ENCODE results near the gene ROR1.

Gene ROR1

GRCh38 chr1:63916485-63917360 is 142.9 kb downstream of the ROR1 start:
- DNase-seq = no peak

DNA sequence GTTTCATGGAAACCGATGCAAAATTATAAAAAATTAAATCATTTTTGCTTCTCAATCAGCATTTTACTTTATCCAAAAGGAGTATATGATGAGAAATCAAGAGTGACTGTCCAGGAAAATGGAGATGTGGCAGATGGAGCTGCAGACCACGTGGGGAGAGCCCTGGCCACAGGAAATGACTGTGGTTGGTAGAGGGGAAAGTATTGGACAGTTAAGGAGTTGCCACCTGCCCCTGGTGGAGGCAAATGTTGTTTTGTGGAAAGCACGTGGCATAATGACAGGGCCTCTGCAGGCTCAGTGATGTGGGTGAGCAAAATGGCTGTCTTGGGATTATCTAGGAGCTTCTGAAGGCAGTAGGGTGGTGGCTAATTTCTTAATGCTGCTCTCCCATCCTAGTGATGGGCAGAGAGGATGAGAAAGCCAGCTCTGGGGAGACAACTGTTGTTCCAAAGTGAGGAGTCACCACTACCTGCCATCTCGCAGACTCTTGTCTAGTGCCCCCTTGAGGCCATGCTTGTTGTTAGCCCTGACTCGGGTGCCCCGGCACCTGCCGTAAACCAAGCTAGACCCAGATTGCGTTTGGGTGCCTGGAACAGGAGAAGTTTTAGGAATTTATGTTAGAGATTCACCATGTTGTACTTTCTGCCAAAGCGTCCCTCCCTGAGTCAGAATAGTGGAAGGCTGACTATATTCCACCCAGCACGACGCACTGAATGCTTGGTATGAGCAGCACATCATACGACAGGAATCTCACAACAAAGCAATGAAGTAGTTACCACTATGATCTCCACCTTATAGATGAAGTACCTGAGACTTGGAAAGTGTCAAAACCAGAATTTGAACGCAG is 144.0 kb downstream of the ROR1 start:
- peak; percentile 28 for DNase-seq

DNA sequence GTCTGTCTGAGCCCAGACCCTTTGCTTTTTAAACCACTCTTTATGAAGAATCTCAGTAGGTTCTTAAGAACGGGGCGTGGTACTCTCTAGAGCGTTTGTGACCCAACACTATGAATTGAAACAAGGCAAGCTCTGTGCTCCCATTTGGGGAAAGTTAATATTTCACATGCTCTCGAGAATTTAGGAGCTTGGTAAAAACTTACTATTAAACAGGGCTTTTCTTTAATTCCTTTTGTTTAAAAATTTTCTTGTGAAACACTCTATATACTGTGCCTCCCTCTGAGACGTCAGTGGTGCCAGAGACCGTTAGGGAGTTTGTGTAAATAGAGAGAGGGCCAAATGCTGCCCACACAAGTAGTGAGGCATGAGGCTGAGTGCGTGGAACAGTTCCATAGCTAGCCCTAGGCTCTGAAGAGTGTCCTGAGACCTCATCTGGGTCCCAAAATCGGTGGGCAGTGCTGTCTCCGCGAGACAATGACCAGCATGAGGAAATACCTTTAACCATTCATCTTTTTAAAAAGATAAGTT is 144.7 kb downstream of the ROR1 start:
- DNase-seq = no peak

DNA sequence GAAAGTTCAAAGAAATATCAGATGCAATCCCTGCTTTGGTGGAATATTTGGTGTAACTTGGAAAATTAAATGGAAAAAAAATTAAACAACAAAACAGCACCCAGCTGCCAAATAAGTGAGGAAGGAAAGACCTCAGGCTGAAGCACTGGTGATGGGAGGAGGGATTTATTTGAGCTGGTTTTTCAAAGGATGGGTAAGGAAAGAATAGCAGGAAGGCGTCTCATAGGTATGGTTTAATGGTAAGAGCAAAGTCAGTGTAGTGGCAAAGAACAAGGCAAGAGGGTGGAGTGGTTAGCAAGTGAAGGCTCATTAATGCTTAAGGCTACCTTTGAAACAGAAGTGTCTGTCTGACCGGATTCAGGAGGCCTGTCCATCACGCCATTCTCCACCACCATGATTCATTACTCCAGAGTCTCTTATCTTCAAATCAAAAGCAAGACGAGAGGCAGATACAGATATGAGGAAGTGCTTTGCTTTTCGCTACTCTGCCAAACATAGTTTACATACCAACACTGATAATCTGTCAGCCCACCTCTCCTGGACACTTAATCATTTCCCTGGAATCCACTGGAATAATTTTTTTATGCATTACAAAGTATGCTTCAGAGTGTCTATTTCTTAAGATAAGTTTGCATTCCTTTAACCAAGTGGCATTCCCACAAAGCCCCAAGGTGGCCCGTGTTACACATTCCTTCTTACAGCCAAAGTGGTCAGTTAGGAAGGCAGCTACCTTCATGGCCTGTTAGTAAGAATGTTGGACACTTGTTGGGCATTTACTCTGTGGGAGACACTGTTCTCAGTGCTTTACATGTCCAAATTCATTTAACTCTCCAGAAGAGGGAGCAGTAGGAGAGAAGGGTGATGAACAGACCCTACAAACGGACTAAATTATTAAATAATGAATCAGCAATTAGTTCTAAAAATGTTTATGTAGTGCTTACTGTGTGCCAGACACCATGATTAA is 146.6 kb downstream of the ROR1 start:
- peak; percentile 47 for DNase-seq

DNA sequence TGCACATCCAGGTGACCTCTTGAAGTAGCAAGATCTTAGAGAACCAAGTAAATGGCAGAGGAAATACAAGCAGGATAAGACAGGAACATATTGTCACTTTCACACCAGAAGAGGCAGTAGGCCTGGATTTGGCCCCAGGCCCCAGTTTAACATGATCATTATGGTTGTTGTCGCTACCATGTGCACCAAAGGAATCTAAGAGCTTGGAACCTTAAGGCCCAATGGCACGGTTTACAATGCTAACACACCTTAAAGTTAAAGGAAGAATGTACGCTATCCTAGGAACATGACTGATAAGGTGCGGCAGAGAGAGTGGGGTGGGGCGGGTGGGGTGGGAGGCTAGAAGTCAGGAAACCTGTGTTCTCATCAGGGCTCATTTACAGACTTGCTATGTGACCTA is 147.5 kb downstream of the ROR1 start:
- DNase-seq = no peak

- DNase-seq = no peak
Measured at GRCh38 chr1:63921802-63922201, 148.0 kb downstream of the ROR1 start.

DNA sequence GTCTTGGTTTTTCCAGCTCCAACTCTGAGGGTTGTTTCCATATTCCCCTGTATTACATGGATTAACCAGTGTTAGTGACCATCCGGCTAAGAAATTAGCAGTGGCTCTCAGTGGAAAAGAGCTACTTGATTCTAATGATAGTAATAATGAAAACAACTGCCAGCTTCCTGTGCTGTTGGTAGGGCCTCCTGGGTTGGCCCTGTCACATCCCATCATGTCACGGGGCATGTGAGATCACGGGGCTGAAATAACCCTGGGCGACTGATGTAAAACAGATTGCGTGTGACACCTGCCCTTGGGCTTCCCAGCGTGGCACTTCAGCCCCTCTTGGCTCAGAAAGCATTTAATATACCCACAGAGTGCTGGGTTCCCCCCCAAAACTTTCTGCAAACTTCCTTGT is 149.0 kb downstream of the ROR1 start:
- DNase-seq = no peak

DNA sequence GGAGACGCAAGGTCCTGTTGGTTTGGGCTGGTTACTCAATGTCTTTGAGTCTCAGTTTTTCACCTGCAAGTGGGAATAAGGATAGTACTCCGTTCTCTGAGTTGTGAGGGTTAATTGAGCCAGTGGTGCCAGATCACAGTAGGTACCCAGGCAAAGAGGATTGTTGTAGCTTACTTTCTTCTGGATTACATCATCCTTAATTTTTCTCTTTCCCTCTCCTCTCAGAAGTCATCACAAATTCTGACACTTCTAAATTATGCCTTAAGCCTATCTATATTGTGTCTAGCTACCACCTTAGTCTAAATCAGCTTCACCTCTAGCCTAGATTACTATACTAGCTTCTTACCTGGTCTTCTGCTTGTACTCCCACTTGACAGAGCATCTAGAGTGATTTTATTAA is 149.5 kb downstream of the ROR1 start:
- DNase-seq = no peak

DNA sequence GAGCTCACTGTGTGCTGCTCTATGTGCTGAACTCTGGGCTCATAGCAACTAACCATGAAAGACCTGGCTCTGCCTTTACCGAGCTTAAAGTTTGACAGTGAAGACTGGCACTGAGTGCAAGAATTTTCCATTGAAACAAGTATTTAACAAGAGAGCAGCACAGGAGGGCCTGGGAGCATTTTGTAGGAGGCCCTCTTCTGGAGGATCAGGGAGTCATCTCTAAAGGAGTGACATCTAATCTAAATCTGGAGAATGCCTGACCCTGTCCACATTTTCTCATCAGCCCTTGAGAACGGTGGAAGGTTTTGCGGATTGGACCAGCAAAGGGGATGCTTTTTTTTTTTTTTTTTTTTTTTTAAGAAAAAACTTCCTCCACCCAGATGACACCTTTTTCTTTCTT is 150.8 kb downstream of the ROR1 start:
- DNase-seq = no peak

- no peak for DNase-seq
Measured at GRCh38 chr1:63928186-63929105, 154.6 kb downstream of the ROR1 start.

DNA sequence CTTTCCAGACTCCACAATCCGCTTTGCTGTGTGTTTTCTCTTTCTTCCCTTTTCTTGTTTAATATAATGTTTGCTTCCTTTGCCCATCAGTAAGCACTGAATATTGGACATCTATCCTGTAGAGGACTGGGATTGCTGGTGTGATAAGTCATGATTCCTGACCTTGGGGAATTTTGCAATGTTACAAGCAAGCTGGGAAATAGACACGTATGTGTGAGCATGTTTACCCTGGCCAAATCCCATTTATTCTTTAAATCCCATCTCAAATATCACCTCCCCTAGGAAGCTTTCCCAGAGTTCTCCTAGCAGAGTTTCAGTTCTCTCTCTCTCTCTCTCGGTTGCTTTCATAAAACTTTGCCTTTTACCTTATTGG is 155.3 kb downstream of the ROR1 start:
- no peak for DNase-seq

- no peak for DNase-seq
Measured at GRCh38 chr1:63931468-63931867, 157.7 kb downstream of the ROR1 start.

- no peak for DNase-seq
Measured at GRCh38 chr1:63934697-63935096, 160.9 kb downstream of the ROR1 start.

DNA sequence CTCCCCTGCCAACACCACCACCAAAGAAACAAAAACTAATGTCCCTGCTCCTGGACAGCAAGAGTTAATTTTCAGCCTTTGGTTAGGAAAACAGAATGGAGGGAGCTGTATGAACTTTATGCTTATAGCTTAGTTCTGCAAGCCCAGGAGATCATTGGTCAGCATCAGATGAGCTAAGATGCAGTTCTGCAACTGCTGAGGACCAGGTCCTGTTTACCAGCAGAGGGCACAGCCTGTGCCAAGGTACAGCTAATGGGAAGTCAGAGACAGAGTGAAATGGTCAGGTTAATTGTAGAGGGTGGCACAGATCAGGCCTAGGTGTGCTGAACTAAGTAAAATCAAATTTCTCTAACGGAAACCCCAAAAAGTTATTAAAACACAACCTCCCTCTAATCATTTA is 161.3 kb downstream of the ROR1 start:
- DNase-seq = peak; percentile 8

- DNase-seq = no peak
Measured at GRCh38 chr1:63935553-63935952, 161.7 kb downstream of the ROR1 start.

GRCh38 chr1:63936276-63936675 is 162.5 kb downstream of the ROR1 start:
- DNase-seq = no peak

- no peak for DNase-seq
Measured at GRCh38 chr1:63936801-63937200, 163.0 kb downstream of the ROR1 start.

GRCh38 chr1:63937461-63938022 is 163.7 kb downstream of the ROR1 start:
- no peak for DNase-seq

DNA sequence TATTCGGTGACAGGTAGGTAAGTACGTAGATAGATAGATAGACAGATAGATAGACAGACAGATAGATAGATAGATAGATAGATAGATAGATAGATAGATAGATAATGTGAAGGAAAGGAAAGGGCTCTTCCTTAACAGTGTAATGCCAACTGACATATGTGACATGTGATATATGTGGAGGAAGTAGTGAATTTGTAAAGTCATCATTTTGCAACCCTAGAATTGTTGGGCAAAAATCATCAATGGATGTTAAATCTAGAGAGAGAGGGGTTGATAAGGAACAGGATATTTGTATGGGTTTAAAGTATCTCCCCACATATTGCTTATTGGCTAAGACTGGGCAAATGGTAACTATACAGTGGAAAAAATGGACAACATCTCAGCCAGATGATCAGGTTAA is 166.6 kb downstream of the ROR1 start:
- DNase-seq = no peak

- no peak for DNase-seq
Measured at GRCh38 chr1:63943393-63943792, 169.6 kb downstream of the ROR1 start.

- no peak for DNase-seq
Measured at GRCh38 chr1:63945943-63946342, 172.1 kb downstream of the ROR1 start.
